Stimulated activated CD4-positive, alpha-beta T cell treated with anti-CD3 and anti-CD28 coated beads, Interleukin-15, amount 100 ng/mL, for 48 hours (primary cell): ENCODE data around the gene RIMKLA.

Source experiments
- DNase-seq, 2 donors: peaks; one replicate each; pipeline ENCODE4 v3.0.0-alpha.2; 2020; ENCODE audit warnings: low read depth in 2 of 2

The RIMKLA gene, protein sequence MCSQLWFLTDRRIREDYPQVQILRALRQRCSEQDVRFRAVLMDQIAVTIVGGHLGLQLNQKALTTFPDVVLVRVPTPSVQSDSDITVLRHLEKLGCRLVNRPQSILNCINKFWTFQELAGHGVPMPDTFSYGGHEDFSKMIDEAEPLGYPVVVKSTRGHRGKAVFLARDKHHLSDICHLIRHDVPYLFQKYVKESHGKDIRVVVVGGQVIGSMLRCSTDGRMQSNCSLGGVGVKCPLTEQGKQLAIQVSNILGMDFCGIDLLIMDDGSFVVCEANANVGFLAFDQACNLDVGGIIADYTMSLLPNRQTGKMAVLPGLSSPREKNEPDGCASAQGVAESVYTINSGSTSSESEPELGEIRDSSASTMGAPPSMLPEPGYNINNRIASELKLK

DNA sequence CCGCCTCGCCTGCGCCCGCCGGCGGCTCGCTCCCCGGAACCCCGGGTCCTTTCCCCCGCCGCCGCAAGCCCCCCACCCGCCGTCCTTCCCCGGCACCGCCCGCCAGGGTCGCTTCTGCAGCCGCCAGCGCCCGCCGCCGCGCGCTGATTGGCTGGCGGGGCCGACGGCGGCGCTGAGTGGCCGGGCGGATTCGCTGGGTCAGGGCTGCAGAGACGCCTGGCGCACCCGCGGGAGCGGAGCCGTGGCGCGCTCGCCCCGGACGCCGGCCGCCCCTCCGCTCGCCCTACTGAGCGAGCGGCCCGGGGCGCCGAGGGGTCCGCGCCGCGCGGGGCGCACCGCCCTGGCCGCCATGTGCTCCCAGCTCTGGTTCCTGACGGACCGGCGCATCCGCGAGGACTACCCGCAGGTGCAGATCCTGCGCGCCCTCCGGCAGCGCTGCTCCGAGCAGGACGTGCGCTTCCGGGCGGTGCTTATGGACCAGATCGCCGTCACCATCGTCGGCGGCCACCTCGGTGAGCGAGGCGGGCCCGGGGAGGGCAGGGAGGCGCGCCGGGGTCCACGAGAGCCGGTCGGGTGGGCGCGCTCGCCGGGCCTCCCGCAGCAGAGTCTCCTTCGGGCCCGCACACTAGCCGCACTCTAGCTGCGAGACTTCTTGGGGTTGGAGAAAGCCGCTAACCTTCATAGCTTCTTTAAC is at the start of gene RIMKLA:
TSS of gene RIMKLA (plus strand) at position 207 of the 694 bp plus-strand sequence. CDS start at position 350, 143 bp downstream.
- DNase-seq = peak; percentile 24 to 46

GRCh38 chr1:42332877-42333276 is 47.7 kb upstream of the RIMKLA start:
- no peak for DNase-seq

DNA sequence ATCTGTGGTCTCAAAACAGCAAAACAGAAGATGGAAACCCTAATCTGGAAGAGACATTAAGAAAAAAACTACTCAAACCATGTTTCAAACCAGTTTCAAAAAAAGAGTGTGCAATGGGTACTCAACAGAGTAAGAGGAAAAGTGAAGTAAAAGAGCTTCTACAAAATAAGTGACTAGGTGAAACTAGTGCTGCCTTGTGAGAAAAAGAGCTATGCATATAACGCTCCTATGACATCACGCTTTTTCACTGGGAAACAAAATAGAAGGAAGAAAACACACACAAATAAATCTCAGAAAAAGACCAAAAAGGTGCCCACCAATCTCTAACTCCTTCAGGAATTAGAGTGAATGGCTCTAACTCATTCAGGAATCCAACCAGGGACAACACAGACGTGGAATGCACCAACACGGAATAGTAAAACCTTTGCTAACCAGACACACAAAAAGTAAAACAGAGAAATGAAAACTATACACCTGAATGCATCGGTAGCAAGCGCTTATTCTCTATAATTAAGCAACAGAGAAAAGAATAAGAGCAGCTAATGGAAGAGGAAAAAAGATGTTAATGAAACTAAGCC is 46.8 kb upstream of the RIMKLA start:
- DNase-seq = no peak

DNA sequence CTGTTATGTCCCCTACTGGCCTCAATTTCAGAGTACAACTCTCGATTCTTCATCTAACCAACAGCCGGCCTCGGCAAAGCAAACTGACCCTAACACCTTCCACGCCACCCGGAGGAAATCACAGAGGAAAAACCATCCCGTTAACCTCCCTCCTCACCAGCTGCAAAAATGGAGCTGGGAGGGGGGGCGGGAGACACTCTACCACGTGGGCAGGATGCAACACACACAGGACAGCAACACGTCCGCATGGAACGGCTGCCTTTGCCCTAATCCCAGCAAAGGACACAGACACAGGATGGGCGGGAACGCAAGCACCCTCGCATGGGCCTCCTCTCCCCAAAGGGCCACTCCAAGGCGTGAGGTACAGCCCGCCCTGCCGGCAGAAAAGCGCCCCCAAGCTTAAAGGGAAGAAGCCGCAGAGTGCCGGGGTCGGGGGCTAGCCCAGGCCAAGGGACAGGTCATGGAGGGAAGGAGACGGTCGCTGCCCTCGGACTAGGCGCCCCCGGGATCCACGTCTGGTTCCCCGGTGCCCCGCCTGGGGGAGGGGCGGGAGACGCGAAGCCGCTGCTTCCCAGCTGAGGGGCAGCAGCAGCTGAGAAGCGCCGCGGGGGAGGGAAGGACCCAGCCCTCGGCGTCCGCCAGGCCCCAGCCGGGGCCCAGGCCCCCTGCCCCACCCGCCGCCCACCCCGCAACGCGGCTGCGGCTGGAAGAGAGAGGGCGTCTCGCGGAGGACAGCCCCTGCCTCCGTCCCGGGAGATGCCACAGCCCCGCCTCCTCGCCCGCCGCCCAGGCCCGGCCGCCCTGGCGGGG is 46.1 kb upstream of the RIMKLA start:
- peak; percentile 14 to 16 for DNase-seq

DNA sequence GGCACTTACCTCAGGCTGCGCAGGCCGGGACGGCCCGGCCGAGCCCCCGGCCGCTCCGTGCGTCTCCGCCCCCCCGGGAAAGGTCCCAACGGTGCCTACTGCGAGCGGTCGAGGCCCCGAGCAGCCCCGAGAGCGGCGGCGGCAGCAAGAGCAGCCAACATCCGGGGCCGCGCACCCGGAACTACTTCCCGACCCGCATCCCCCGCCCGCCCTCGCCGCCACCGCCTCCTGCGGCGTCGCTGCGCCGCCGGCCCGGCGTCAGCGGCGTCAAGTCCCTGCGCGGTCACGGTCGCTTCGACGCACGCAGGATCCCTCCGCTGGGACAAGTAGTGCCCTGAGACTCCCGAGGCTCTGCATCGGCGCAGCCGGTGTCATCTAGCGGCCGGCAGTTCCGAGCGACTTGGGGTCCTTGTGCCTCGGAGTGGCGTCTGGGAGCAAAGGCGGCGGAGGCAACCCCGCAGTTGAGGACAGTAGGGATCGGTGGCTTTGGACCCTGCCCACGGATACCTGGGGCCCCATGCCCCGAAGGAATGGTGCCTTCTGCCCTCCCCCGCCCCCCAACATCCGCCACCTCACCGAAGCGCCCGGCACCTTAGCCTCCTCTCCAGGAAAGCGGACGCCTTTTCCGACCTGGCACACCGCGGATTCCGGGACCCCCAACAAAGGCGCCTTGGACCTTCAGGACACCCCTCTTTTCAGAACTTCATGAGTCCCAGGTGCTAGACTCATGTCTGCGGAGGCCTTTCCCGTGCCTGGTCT is 45.4 kb upstream of the RIMKLA start, which contains the start of gene FOXJ3:
TSS of gene FOXJ3 (minus strand) at position 186 of the 759 bp plus-strand sequence. CDS start 24,142 bp downstream, outside the sequence.
- DNase-seq = peak; percentile 84 to 91

DNA sequence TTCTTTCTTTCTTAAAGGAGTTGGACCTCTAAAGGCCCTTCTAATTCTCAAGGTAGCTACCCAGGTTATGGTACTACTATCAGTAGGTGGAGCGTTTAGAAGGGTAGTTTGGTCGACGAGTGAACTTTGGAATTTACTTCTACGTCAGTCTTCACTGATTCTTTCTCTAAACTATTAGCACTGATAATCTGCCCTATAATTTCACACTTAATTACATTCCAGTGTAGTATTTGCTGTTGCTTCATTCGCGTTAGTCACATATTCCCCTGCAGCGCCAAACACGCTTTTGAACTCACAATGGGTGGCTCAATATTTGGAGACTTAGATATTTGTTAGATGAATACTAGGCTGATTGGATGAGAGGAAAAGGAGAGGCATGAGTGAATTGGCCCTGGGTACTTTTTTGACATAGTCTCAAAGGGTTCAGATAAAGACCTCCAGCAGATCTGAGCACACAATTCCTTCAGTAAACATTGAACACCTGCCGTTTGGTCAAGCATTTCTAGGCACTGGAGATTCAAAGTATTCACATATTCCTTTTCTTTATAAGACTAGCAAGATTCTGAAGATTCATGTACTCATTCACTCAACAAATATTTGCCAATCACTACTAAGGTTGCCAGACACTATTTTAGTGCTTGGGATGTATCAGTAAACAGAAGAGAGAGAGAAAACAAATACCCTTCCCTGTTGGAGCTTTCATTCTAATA is 44.6 kb upstream of the RIMKLA start:
- no peak for DNase-seq

- no peak for DNase-seq
Observed at GRCh38 chr1:42336978-42337377, 43.6 kb upstream of the RIMKLA start.

GRCh38 chr1:42340093-42340492 is 40.5 kb upstream of the RIMKLA start:
- no peak for DNase-seq

DNA sequence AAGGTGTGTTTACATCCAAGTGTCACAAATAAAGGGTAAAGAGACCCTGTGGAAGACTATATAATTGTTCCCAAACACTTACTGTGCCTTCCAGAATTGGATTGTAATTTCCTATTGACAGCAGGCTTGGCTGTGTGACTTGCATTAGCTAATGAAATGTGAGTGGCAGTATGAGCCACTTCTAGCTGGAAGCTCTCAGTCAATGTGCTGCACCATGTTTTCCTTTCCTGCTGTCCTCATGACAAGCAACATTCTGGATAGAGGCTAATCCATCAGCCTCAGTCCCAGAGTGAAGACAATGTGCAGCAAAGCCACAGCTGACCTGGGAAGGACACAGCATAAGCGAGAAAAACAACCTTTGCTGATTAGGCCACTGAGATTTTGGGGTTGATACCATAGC is 39.7 kb upstream of the RIMKLA start:
- no peak for DNase-seq

DNA sequence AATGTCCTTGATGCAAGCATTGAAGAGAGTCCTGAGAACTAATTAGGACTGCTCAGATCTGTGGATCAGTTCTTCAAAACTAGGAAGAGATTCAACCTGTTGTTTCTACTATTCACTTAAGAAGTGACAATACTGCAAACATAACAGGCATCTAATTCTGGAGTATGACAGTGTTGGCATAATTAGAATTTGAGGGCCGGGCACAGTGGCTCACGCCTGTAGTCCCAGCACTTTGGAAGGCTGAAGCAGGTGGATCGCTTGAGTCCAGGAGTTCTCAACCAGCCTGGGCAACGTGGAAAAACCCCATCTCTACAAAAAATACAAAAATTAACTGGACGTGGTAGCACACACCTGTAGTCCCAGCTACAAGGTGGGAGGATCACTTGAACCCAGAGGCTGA is 37.5 kb upstream of the RIMKLA start:
- DNase-seq = no peak

- no peak for DNase-seq
Observed at GRCh38 chr1:42348498-42348897, 32.1 kb upstream of the RIMKLA start.

- no peak for DNase-seq
Observed at GRCh38 chr1:42350086-42350485, 30.5 kb upstream of the RIMKLA start.

GRCh38 chr1:42358791-42359190 is 21.8 kb upstream of the RIMKLA start:
- no peak for DNase-seq

DNA sequence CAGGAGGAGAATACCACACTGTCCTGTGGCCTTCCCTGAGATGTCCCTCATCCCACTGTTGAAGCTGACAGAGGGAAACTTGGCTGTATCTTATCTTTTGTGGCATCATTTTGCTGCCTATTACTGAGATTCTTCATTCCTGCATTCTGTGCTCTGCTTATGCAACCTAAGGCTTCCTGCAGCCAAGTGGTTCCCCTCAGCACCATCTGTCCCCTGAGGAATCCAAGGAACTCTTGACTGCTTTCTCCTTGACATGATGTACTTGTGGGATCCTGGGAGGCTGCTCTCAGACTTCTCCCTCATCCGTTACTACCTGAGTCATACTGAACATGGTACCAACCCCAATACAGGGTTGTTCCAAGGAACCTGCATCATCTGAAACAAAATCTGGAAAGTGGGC is 21.1 kb upstream of the RIMKLA start:
- DNase-seq = no peak

DNA sequence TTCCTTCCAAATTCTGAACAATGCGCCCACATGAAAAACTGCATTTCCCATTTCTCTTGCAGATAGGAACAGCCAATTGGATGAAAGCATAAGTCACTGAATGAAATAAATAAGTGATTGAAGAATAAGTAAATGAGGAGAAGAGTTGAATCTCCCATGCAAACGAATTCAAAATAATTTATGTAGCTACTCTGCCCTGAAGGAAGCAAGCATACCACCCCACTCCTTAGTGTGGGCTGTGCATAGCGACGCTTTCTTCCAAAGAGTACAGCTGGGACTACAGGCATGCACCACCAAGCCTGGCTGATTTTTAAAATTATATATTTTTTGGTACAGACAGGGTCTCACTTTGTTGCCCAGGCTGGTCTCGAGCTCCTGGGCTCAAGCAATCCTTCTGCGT is 16.5 kb upstream of the RIMKLA start:
- no peak for DNase-seq

DNA sequence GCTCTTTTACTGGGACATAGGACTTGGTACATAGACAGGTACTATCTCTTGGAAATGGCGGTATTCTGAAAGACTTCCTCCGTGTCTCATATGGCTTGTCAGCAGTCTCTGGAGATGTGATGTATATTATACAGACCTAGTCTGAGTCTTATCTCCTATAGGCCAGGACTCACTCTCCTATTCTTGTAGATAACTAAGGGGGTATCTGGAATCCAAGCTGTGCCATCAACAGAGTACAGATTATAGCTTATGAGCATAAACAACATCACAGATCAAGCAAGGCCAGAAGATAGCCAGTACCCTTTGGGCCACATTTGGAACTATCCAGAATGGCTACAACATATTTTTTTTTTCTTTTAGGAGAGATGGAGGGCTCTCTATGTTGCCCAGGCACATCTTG is 16.1 kb upstream of the RIMKLA start:
- DNase-seq = no peak

GRCh38 chr1:42365118-42365517 is 15.5 kb upstream of the RIMKLA start:
- DNase-seq = no peak

DNA sequence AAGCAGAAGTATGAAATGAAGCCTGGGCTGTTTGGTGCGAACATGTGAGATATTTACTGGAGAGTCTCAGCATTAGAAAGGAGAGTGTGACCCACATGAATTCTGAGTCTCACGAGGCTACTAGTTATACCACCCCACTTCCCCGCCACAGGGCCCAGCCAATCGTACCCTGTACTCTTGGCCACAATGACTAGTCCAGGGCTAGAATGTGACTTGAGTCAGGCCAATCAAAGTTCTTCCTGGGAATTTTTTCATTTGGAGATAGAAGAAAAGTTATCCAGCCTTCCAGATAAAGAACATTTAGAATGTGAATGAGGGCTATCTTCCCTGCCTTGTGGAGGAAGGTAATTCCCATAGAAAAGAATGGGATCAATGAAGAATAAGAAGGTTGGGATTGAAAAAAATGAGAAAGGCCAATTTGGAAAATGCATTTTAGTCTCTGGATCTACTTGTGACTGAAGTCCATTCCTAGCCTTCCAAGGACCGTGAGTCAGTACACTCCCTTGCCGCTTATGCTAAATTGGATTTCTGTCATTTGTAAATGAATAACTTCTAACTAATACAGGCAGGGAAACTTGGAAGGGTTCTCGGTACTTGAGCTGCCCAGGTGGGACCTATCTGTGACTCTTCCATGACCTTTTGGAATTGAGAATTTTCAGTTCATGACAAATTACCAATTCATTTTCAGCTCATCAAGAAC is 12.3 kb upstream of the RIMKLA start:
- DNase-seq = no peak

- no peak for DNase-seq
Observed at GRCh38 chr1:42369471-42369870, 11.1 kb upstream of the RIMKLA start.
